Measurements from ENCODE around the gene ADAMTS12. TPM values are rescaled to one million over a fixed set of nuclear protein-coding genes. Genes with fewer than 3 reads are reported as not detected.

The ADAMTS12 gene
- total and polyA plus RNA-seq, 2 experiments from 2014 or later, result 7.8 to 11.5 TPM

DNA sequence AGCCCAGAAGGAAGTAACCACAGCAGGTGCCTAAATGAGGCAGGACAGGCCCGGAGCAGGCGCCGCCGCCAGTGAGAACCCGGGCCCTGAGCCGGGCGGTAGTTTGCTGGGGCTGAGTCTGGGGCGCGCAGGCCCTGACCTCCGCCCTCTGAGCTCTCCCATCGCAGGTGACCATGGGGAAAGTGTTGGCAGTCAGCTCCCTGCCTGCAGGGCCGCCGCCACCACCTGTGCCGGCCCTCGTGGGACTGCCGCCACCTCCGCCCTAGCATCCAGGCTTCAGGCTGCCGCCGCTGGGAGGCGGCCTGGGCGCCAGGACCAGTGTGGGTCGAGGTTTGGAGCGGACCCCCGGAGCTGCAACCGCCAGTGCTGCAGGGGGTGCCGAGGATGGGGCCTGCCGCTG, 389.9 kb downstream of the ADAMTS12 start:
- Histone ChIP-seq H4K20me1 (ENCODE audit: insufficient read depth) (no peaks in the 10 kb centered on the region), H3K36me3 (ENCODE audit: low read depth) (no peaks in the 10 kb centered on the region), H3F3A (ENCODE audit: insufficient read depth) (no peaks in the 10 kb centered on the region), H3K4me1 (ENCODE audit: insufficient read depth) (no peaks in the 10 kb centered on the region), H3K27ac (no peak overlapping the region), H3K4me3 (no peak overlapping the region), H2AFZ (no peak overlapping the region), H3K4me2 (ENCODE audit: unreplicated experiment) (no peak overlapping the region), H3K79me2 (ENCODE audit: insufficient read depth) (no peaks in the 10 kb centered on the region), H3K27me3 (replicated peaks; ENCODE audit: insufficient read depth) (no peaks in the 10 kb centered on the region), H3K9ac (no peak overlapping the region), H3K9me3 (ENCODE audit: low read depth) (no peaks in the 10 kb centered on the region), H3K9me2 (ENCODE audit: insufficient read depth) (no peaks in the 10 kb centered on the region)
- no peak for DNase-seq
- TF ChIP-seq EZH2 (IDR thresholded peaks at IDR 0.05; ENCODE audit: insufficient read depth, poor library complexity, severe bottlenecking) (no peak), EZH2phosphoT487 (IDR thresholded peaks at IDR 0.05; ENCODE audit: insufficient read depth, low read depth) (no peak)
- WGBS, 2 experiments (ENCODE audit: low coverage in 1 of 2, low lambda C conversion rate in 2 of 2, missing lambda C conversion rate in 2 of 2), result 95 to 96% methylated on average over 24 to 27 of the region's 27 CpGs
- in situ Hi-C loops (cut with MboI), result no loop called here

DNA sequence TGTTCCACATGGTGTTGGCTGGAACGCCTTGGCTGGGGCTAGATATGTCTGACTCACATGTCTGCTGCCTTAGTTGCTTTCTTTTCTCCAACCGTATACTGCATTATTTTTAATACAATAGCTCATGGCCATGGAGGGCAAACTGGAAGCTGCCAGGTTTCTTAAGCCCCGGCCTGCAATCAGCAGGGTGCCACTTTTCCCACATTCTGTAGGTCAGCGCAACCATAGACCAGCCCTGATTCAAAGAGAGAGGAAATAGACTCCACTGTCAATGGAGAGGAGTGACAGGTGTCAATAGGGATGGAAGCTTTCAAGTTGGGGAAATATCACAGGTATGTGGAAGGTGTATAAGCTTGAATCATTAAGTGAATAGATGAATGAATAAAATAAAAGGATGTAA, 390.5 kb downstream of the ADAMTS12 start:
- no peak overlapping the region for H3K4me2 ChIP-seq (ENCODE audit: unreplicated experiment)
- H3F3A ChIP-seq (ENCODE audit: insufficient read depth), result no peaks in the 10 kb centered on the region
- no peak overlapping the region for H3K9ac ChIP-seq
- H3K9me3 ChIP-seq (ENCODE audit: low read depth), result no peaks in the 10 kb centered on the region
- in situ Hi-C loops (cut with MboI), result no loop called here
- no peak for DNase-seq
- H3K79me2 ChIP-seq (ENCODE audit: insufficient read depth), result no peaks in the 10 kb centered on the region
- no peak overlapping the region for H2AFZ ChIP-seq
- H3K4me3 ChIP-seq, result no peak overlapping the region
- no peaks in the 10 kb centered on the region for H3K9me2 ChIP-seq (ENCODE audit: insufficient read depth)
- no peaks in the 10 kb centered on the region for H4K20me1 ChIP-seq (ENCODE audit: insufficient read depth)
- no peaks in the 10 kb centered on the region for H3K27me3 ChIP-seq (replicated peaks; ENCODE audit: insufficient read depth)
- no peak for TF ChIP-seq EZH2 (IDR thresholded peaks at IDR 0.05; ENCODE audit: insufficient read depth, poor library complexity, severe bottlenecking)
- TF ChIP-seq EZH2phosphoT487 (IDR thresholded peaks at IDR 0.05; ENCODE audit: insufficient read depth, low read depth), result no peak
- 83 to 90% methylated on average over 4 of the region's 4 CpGs for WGBS, 2 experiments (ENCODE audit: low coverage in 1 of 2, low lambda C conversion rate in 2 of 2, missing lambda C conversion rate in 2 of 2)
- no peak overlapping the region for H3K27ac ChIP-seq
- H3K36me3 ChIP-seq (ENCODE audit: low read depth), result no peaks in the 10 kb centered on the region
- no peaks in the 10 kb centered on the region for H3K4me1 ChIP-seq (ENCODE audit: insufficient read depth)

DNA sequence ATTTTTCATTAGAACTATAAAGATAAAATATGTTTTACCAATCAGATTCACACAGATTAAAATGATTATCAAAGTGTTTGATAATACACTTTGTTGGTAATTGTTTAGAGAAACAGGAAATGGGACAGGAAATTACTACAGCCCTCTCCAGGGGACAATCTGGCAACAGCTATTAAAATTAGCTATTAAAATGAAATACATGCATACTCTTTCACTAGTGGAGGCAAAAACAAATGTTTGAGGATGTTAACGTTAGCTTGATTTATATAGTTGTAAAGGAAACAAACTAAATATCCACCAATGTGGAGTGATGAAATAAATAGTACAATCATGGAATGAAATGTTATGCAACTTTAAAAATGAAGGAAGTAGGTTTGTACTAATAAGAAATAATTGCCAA, 397.3 kb downstream of the ADAMTS12 start:
- Histone ChIP-seq H3K27me3 (replicated peaks; ENCODE audit: insufficient read depth) (no peaks in the 10 kb centered on the region), H2AFZ (no peak overlapping the region), H3K79me2 (ENCODE audit: insufficient read depth) (no peaks in the 10 kb centered on the region), H3K36me3 (ENCODE audit: low read depth) (no peaks in the 10 kb centered on the region), H3K27ac (no peak overlapping the region), H3F3A (ENCODE audit: insufficient read depth) (no peaks in the 10 kb centered on the region), H3K4me1 (ENCODE audit: insufficient read depth) (no peaks in the 10 kb centered on the region), H3K9me3 (ENCODE audit: low read depth) (no peaks in the 10 kb centered on the region), H3K9ac (no peak overlapping the region), H3K9me2 (ENCODE audit: insufficient read depth) (no peaks in the 10 kb centered on the region), H3K4me3 (no peak overlapping the region), H3K4me2 (ENCODE audit: unreplicated experiment) (no peak overlapping the region), H4K20me1 (ENCODE audit: insufficient read depth) (no peaks in the 10 kb centered on the region)
- in situ Hi-C loops (cut with MboI), result no loop called here
- TF ChIP-seq EZH2phosphoT487 (IDR thresholded peaks at IDR 0.05; ENCODE audit: insufficient read depth, low read depth) (no peak), EZH2 (IDR thresholded peaks at IDR 0.05; ENCODE audit: insufficient read depth, poor library complexity, severe bottlenecking) (no peak)
- 0 to 3% methylated on average over 1 of the region's 1 CpG for WGBS, 2 experiments (ENCODE audit: low coverage in 1 of 2, low lambda C conversion rate in 2 of 2, missing lambda C conversion rate in 2 of 2)
- no peak for DNase-seq

DNA sequence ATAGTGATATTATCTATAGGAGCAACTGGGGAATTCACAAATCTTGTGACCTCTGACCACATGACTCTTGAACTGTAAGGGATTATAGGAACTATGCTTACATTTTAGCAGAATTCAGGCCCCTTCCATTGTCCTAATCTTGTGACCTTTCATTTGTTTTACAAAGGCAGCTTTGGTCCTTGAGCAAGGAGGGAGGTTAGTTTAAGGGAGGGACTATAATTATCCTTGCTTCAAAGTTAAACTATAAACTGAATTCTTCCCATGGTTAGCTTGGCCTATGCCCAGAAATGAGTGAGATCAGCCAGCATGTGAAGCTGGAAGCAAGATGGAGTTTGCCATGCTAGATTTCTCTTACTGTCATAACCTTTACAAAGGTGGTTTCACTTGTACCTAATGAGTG, 399.8 kb downstream of the ADAMTS12 start:
- H3K4me3 ChIP-seq, result no peak overlapping the region
- H3K79me2 ChIP-seq (ENCODE audit: insufficient read depth), result no peaks in the 10 kb centered on the region
- no peak overlapping the region for H3K9ac ChIP-seq
- no peaks in the 10 kb centered on the region for H3K36me3 ChIP-seq (ENCODE audit: low read depth)
- H3K27ac ChIP-seq, result no peak overlapping the region
- TF ChIP-seq EZH2phosphoT487 (IDR thresholded peaks at IDR 0.05; ENCODE audit: insufficient read depth, low read depth) (no peak), EZH2 (IDR thresholded peaks at IDR 0.05; ENCODE audit: insufficient read depth, poor library complexity, severe bottlenecking) (no peak)
- H3K9me3 ChIP-seq (ENCODE audit: low read depth), result no peaks in the 10 kb centered on the region
- H2AFZ ChIP-seq, result no peak overlapping the region
- H3F3A ChIP-seq (ENCODE audit: insufficient read depth), result no peaks in the 10 kb centered on the region
- H4K20me1 ChIP-seq (ENCODE audit: insufficient read depth), result no peaks in the 10 kb centered on the region
- peak; percentile 25 for DNase-seq
- H3K4me1 ChIP-seq (ENCODE audit: insufficient read depth), result no peaks in the 10 kb centered on the region
- in situ Hi-C loops (cut with MboI), result no loop called here
- H3K4me2 ChIP-seq (ENCODE audit: unreplicated experiment), result no peak overlapping the region
- no peaks in the 10 kb centered on the region for H3K9me2 ChIP-seq (ENCODE audit: insufficient read depth)
- H3K27me3 ChIP-seq (replicated peaks; ENCODE audit: insufficient read depth), result no peaks in the 10 kb centered on the region

DNA sequence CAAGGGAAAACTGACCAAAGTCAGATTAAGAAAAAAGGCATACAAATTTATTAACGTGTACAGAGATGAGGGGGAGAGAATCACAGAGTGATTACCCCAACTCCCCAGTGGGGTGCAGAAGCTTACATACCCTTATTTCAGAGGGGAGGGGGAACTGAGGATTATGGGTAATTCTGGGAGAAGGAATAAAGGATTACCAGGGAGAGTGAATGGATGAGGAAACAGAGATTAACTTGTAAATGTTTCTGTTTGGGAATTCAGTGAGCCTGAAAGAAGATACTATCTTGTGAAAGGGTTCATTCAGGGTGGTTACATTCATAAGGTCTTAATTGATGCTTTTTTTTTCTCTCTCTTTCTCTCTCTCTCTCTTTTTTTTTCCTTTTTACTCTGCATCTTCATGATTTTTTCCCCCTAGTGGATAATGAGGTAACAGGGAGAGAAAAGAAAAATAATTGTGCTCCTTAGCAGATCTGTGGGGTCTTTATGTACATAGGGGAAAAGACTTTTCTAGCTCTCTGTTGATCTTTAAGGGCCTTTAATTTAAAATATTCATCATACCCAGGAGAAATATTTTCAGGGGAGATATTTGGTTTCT, 401.6 kb downstream of the ADAMTS12 start:
- Histone ChIP-seq H3K9me2 (ENCODE audit: insufficient read depth) (no peaks in the 10 kb centered on the region), H3K79me2 (ENCODE audit: insufficient read depth) (no peaks in the 10 kb centered on the region), H3K4me3 (no peak overlapping the region), H3K27me3 (replicated peaks; ENCODE audit: insufficient read depth) (no peaks in the 10 kb centered on the region), H4K20me1 (ENCODE audit: insufficient read depth) (no peaks in the 10 kb centered on the region), H3K36me3 (ENCODE audit: low read depth) (no peaks in the 10 kb centered on the region), H3K9me3 (ENCODE audit: low read depth) (no peaks in the 10 kb centered on the region), H2AFZ (no peak overlapping the region), H3K4me2 (ENCODE audit: unreplicated experiment) (no peak overlapping the region), H3K4me1 (ENCODE audit: insufficient read depth) (no peaks in the 10 kb centered on the region), H3K27ac (no peak overlapping the region), H3F3A (ENCODE audit: insufficient read depth) (no peaks in the 10 kb centered on the region), H3K9ac (no peak overlapping the region)
- WGBS, 2 experiments (ENCODE audit: low coverage in 1 of 2, low lambda C conversion rate in 2 of 2, missing lambda C conversion rate in 2 of 2), result 31 to 34% methylated on average over 1 of the region's 1 CpG
- DNase-seq, result no peak
- in situ Hi-C loops (cut with MboI), result no loop called here
- TF ChIP-seq EZH2 (IDR thresholded peaks at IDR 0.05; ENCODE audit: insufficient read depth, poor library complexity, severe bottlenecking) (no peak), EZH2phosphoT487 (IDR thresholded peaks at IDR 0.05; ENCODE audit: insufficient read depth, low read depth) (no peak)

Data from GM23248 (cell line).